BE2C (cell line): ENCODE results near the gene HELB.

Source experiments
- DNase-seq: peaks from one replicate; pipeline ENCODE4 v3.0.0-alpha.2; 2020
- H3K27me3 ChIP-seq: fragments of 250-450 bp; sonication (Bioruptor Pico); 2 replicates; pipeline ENCODE4 v1.5.1; 2020; ENCODE audit warnings: mild to moderate bottlenecking
- H3K36me3 ChIP-seq: fragments of 250-450 bp; sonication (Bioruptor Pico); 2 replicates; pipeline ENCODE4 v1.5.1; 2020; ENCODE audit warnings: mild to moderate bottlenecking
- H3K4me1 ChIP-seq: fragments of 250-450 bp; sonication (Bioruptor Pico); 2 replicates; pipeline ENCODE4 v1.5.1; 2020
- H3K4me3 ChIP-seq: 2 replicates; pipeline ENCODE4 v1.5.1; 2011; ENCODE audit warnings: low read depth, low read length
- H3K9me3 ChIP-seq: fragments of 250-450 bp; sonication (Bioruptor Pico); 2 replicates; pipeline ENCODE4 v1.5.1; 2020
- TF ChIP-seq, protein P1 (sequence below): IDR thresholded peaks from 2 replicates; pipeline ENCODE4 v1.5.1; 2012; ENCODE audit warnings: mild to moderate bottlenecking, low read depth, low read length

HELB gene

DNA sequence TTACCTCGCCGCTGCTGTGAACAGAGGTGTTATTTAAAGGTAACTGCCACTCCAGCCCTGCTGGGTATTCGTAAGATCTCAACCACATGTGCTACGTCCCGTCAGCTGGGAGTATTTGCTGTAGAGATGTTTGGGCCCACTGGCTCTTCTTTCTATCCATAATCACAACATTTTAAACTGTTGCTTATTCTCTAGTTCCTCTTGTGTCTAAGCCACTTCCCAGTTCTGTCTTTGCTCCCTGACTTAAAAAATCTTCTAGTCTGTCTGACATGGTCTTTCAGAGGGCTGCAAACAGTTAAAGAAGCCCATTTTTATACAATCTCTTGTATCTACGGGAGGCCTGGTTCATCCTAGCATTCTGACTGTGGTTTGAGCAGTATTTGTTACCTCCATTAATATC, 33.2 kb upstream of the HELB start:
- Histone ChIP-seq H3K9me3 (no peaks in the 10 kb centered on the region), H3K36me3 (no peaks in the 10 kb centered on the region), H3K4me3 (no peak overlapping the region), H3K4me1 (no peaks in the 10 kb centered on the region), H3K27me3 (no peaks in the 10 kb centered on the region)
- DNase-seq: no peak
- TF ChIP-seq, protein P1, sequence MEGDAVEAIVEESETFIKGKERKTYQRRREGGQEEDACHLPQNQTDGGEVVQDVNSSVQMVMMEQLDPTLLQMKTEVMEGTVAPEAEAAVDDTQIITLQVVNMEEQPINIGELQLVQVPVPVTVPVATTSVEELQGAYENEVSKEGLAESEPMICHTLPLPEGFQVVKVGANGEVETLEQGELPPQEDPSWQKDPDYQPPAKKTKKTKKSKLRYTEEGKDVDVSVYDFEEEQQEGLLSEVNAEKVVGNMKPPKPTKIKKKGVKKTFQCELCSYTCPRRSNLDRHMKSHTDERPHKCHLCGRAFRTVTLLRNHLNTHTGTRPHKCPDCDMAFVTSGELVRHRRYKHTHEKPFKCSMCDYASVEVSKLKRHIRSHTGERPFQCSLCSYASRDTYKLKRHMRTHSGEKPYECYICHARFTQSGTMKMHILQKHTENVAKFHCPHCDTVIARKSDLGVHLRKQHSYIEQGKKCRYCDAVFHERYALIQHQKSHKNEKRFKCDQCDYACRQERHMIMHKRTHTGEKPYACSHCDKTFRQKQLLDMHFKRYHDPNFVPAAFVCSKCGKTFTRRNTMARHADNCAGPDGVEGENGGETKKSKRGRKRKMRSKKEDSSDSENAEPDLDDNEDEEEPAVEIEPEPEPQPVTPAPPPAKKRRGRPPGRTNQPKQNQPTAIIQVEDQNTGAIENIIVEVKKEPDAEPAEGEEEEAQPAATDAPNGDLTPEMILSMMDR: no peak

DNA sequence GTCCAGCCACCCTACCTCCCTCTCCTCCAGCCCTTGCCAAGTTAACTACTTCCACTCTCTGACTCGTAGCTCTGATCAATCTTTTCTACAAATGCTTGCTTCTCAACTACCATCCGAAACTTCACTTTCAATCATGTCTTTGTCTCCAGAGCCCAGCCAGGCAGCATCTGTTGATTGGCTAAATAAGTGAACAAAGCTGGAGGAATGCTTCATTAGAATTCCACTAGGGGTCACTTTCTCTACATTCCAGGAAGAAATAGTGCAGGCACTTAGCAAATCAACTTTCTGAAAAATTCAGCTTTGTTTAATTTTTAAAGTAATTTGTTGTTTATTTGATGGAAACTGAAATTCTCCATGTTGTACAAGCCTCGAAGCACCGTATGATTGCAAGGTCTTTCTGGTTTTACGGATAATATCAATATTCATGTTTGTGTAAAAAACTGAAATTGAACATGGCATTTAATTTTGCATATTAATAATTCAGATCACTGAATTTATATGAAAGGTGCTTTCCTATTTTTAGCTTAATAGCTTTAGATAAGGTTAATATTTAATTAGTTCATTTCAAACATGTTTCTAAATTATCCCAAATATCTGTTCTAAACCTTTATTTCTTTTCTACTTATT, 32.4 kb upstream of the HELB start:
- Histone ChIP-seq H3K4me3 (no peak overlapping the region), H3K4me1 (no peaks in the 10 kb centered on the region), H3K27me3 (no peaks in the 10 kb centered on the region), H3K36me3 (no peaks in the 10 kb centered on the region), H3K9me3 (no peaks in the 10 kb centered on the region)
- TF ChIP-seq, protein P1: peak; percentile 67
- no peak for DNase-seq

DNA sequence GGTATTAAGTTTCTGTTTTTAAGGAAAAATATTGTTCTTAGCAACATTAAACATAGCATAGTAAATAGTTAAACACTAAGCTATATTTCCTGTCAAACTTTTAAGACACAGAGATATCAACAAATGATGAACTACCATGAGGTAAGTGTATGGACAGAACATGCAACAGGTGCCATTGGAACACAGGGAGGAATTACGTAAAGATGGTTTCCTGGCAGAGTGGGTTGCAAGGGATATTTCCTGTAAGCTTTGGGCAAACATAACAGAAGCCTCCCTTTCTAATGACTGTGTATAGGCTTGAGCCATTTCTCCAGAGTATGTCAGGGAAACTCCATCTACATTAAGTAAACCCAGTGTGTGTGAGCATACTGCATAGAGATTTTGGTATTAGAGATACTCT, 31.7 kb upstream of the HELB start:
- DNase-seq: no peak
- H3K9me3 ChIP-seq: no peaks in the 10 kb centered on the region
- no peak overlapping the region for H3K4me3 ChIP-seq
- H3K36me3 ChIP-seq: no peaks in the 10 kb centered on the region
- H3K4me1 ChIP-seq: no peaks in the 10 kb centered on the region
- TF ChIP-seq, protein P1: no peak
- H3K27me3 ChIP-seq: no peaks in the 10 kb centered on the region

DNA sequence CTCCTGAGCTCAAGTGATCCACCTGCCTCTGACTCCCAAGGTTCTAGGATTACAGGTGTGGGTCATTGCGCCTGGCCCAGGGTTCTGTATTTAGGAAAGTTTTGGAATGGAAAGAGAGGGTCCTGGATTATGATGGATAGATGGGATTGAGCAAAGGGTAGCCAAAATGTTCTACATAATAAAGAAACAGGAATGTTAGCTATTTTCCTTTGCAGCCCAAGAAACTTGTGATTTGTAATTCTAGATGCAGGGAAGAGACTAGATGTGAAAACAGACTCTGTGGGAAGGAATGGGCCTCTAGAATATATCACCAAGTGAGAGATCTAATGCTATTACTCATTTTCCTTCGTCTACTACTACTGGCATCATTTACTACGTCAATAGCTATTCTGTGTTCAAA, 29.6 kb upstream of the HELB start:
- Histone ChIP-seq H3K27me3 (no peaks in the 10 kb centered on the region), H3K4me1 (no peaks in the 10 kb centered on the region), H3K36me3 (no peaks in the 10 kb centered on the region), H3K4me3 (no peak overlapping the region), H3K9me3 (no peaks in the 10 kb centered on the region)
- TF ChIP-seq, protein P1: no peak
- DNase-seq: no peak

DNA sequence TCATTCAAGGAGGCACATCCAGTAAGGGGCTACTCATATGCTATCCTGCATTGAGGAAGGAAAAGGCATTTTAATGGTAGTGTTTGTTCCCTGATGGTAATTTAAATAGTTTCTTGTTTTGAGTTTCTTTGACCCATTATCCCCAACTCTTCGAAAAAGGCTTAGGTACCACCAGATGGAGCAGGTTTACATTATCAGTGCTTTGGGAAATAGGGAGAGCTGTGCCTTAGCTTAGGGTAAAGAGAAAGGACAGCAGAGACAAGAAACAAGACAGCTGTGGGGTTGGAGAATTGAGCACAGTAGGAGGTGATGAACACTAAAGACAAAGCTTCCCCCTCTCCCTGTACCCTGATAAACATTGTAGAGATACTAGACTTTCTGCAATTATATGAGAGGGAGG, 29.1 kb upstream of the HELB start:
- no peak for DNase-seq
- TF ChIP-seq, protein P1: no peak
- H3K27me3 ChIP-seq: no peaks in the 10 kb centered on the region

DNA sequence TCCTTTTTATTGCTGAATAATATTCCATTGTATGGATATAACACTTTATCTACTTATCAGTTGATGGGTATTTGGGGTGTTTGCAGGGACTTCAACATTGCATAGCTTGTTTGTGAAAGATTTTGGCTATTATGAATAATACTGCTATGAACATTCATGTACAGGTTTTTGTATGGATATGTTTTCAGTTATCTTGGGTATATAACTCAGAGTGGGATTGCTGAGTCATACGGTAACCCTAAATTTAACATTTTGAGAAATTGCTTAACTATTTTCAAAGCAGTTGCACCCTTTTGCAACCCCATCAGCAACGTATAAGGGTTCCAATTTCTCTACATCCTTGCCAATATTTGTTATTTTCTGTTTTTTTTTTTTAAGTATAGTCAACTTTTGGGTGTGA, 27.3 kb upstream of the HELB start:
- DNase-seq: no peak
- no peaks in the 10 kb centered on the region for H3K27me3 ChIP-seq
- TF ChIP-seq, protein P1: no peak
- no peaks in the 10 kb centered on the region for H3K9me3 ChIP-seq
- no peak overlapping the region for H3K4me3 ChIP-seq
- H3K4me1 ChIP-seq: no peaks in the 10 kb centered on the region
- no peaks in the 10 kb centered on the region for H3K36me3 ChIP-seq

More for the DNA sequence above, 29.1 kb upstream of the HELB start:
- Histone ChIP-seq H3K36me3 (no peaks in the 10 kb centered on the region), H3K4me3 (no peak overlapping the region), H3K9me3 (no peaks in the 10 kb centered on the region), H3K4me1 (no peaks in the 10 kb centered on the region)
